Loucy (cell line): ENCODE measurements around the gene GEMIN7.

ENCODE experiments used
- H2AFZ ChIP-seq: fragments of 200-600 bp; sonication (generic); 2 replicates; pipeline ENCODE4 v1.6.0; 2016; ENCODE audit warnings: antibody characterized with exemption, mild to moderate bottlenecking, low read length, moderate library complexity
- H3F3A ChIP-seq: fragments of 200-600 bp; 2 replicates; pipeline ENCODE4 v1.6.0; 2016; ENCODE audit warnings: antibody characterized with exemption, low read depth, mild to moderate bottlenecking
- H3K27me3 ChIP-seq: fragments of 200-600 bp; sonication (generic); 2 replicates; pipeline ENCODE4 v1.6.1; 2014; ENCODE audit warnings: low read length, mild to moderate bottlenecking; ENCODE audit not compliant: insufficient read depth, poor library complexity, severe bottlenecking
- H3K36me3 ChIP-seq: fragments of 200-600 bp; sonication (generic); 2 replicates; pipeline ENCODE4 v1.6.1; 2016; ENCODE audit warnings: low read length; ENCODE audit not compliant: insufficient read depth
- H3K4me1 ChIP-seq: fragments of 200-600 bp; sonication (generic); 2 replicates; pipeline ENCODE4 v1.5.1; 2014; ENCODE audit warnings: low read length, mild to moderate bottlenecking; ENCODE audit not compliant: insufficient read depth, poor library complexity, severe bottlenecking
- H3K4me2 ChIP-seq: fragments of 200-600 bp; sonication (generic); 2 replicates; pipeline ENCODE4 v1.6.0; 2014; ENCODE audit warnings: antibody characterized with exemption, low read length, low read depth, mild to moderate bottlenecking; ENCODE audit not compliant: poor library complexity, severe bottlenecking
- H3K4me3 ChIP-seq: fragments of 200-600 bp; sonication (generic); 2 replicates; pipeline ENCODE4 v1.5.1; 2014; ENCODE audit warnings: low read length, mild to moderate bottlenecking, mixed read lengths; ENCODE audit not compliant: poor library complexity, severe bottlenecking
- H3K79me2 ChIP-seq: fragments of 200-600 bp; sonication (generic); 2 replicates; pipeline ENCODE4 v1.6.1; 2014; ENCODE audit warnings: low read length; ENCODE audit not compliant: insufficient read depth
- H3K9ac ChIP-seq: fragments of 200-600 bp; sonication (generic); 2 replicates; pipeline ENCODE4 v1.6.0; 2014; ENCODE audit warnings: mild to moderate bottlenecking, low read depth, low read length, moderate library complexity; ENCODE audit not compliant: poor library complexity, severe bottlenecking
- H3K9me2 ChIP-seq: fragments of 200-600 bp; sonication (generic); replicated peaks from 2 replicates; pipeline ENCODE4 v1.6.1; 2016; ENCODE audit warnings: low read depth, low read length, mixed read lengths
- H3K9me3 ChIP-seq: fragments of 200-600 bp; sonication (generic); 2 replicates; pipeline ENCODE4 v1.6.1; 2014; ENCODE audit warnings: mild to moderate bottlenecking, antibody characterized with exemption, low read length, low read depth; ENCODE audit not compliant: insufficient read depth
- H4K20me1 ChIP-seq: fragments of 200-600 bp; sonication (generic); 2 replicates; pipeline ENCODE4 v1.6.0; 2014; ENCODE audit warnings: antibody characterized with exemption, low read length, mild to moderate bottlenecking; ENCODE audit not compliant: insufficient read depth, poor library complexity, severe bottlenecking
- EZH2phosphoT487 ChIP-seq: fragments of 200-600 bp; IDR thresholded peaks from 2 replicates; pipeline ENCODE4 v1.6.1; 2018; ENCODE audit warnings: antibody characterized with exemption, mild to moderate bottlenecking, moderate library complexity, borderline replicate concordance
- TF ChIP-seq, protein P1 (sequence below): fragments of 200-600 bp; sonication (generic); conservative IDR thresholded peaks from 2 replicates; pipeline ENCODE4 v1.5.1; 2014; ENCODE audit warnings: mild to moderate bottlenecking, antibody characterized with exemption, low read length

GEMIN7 gene

GRCh38 chr19:45125975-45126493, 47.0 kb downstream of the GEMIN7 start:
- H3K4me1 ChIP-seq: no peaks in the 10 kb centered on the region
- peaks cover 11% of the 10 kb centered on the region for H4K20me1 ChIP-seq
- H2AFZ ChIP-seq: no peak overlapping the region
- TF ChIP-seq, protein P1, sequence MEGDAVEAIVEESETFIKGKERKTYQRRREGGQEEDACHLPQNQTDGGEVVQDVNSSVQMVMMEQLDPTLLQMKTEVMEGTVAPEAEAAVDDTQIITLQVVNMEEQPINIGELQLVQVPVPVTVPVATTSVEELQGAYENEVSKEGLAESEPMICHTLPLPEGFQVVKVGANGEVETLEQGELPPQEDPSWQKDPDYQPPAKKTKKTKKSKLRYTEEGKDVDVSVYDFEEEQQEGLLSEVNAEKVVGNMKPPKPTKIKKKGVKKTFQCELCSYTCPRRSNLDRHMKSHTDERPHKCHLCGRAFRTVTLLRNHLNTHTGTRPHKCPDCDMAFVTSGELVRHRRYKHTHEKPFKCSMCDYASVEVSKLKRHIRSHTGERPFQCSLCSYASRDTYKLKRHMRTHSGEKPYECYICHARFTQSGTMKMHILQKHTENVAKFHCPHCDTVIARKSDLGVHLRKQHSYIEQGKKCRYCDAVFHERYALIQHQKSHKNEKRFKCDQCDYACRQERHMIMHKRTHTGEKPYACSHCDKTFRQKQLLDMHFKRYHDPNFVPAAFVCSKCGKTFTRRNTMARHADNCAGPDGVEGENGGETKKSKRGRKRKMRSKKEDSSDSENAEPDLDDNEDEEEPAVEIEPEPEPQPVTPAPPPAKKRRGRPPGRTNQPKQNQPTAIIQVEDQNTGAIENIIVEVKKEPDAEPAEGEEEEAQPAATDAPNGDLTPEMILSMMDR: peak; percentile 84
- TF ChIP-seq EZH2phosphoT487: no peak
- no peaks in the 10 kb centered on the region; the same call in 1 of the 2 replicates for H3K36me3 ChIP-seq
- H3K9ac ChIP-seq: no peak overlapping the region
- H3K79me2 ChIP-seq: peaks cover 58% of the 10 kb centered on the region
- H3F3A ChIP-seq: no peaks in the 10 kb centered on the region
- H3K4me2 ChIP-seq: no peak overlapping the region
- no peak overlapping the region for H3K4me3 ChIP-seq
- H3K9me3 ChIP-seq: no peaks in the 10 kb centered on the region
- H3K27me3 ChIP-seq: no peaks in the 10 kb centered on the region
- no peaks in the 10 kb centered on the region for H3K9me2 ChIP-seq

DNA sequence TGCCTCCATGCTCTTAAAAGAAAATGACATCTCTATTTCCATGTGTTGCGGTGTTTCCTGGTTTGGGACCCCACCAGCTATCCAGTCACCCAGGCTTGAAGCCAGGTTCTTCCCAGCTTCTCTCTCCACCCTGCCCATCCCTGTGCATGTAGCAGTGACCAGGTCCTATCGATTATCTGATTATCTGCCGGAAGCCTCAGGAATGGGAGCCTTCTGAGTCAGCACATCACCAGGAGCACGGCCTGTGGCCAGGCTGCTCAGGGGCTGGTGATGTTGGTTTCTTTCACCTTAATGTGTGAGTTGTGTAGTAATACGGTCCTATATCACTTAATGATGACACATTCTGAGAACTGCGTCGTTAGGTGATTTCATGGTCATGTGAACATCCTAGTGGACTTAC, 47.6 kb downstream of the GEMIN7 start:
- peaks cover 55% of the 10 kb centered on the region for H3K79me2 ChIP-seq
- TF ChIP-seq, protein P1: no peak
- TF ChIP-seq EZH2phosphoT487: no peak

GRCh38 chr19:45128146-45128545, 49.1 kb downstream of the GEMIN7 start:
- Histone ChIP-seq H4K20me1 (peaks cover 7% of the 10 kb centered on the region), H3K9ac (no peak overlapping the region), H3F3A (no peaks in the 10 kb centered on the region), H3K79me2 (peaks cover 43% of the 10 kb centered on the region), H3K4me1 (no peaks in the 10 kb centered on the region), H3K9me2 (no peaks in the 10 kb centered on the region), H3K27me3 (no peaks in the 10 kb centered on the region), H2AFZ (no peak overlapping the region), H3K36me3 (no peaks in the 10 kb centered on the region; the same call in 1 of the 2 replicates), H3K9me3 (no peaks in the 10 kb centered on the region), H3K4me2 (no peak overlapping the region), H3K4me3 (no peak overlapping the region)
- TF ChIP-seq EZH2phosphoT487: no peak
- TF ChIP-seq, protein P1: no peak

More for the DNA sequence above, 47.6 kb downstream of the GEMIN7 start:
- H3K9ac ChIP-seq: no peak overlapping the region
- H3K9me3 ChIP-seq: no peaks in the 10 kb centered on the region
- no peak overlapping the region for H2AFZ ChIP-seq
- H3K36me3 ChIP-seq: no peaks in the 10 kb centered on the region; the same call in 1 of the 2 replicates
- H3F3A ChIP-seq: no peaks in the 10 kb centered on the region
- no peak overlapping the region for H3K4me2 ChIP-seq
- no peaks in the 10 kb centered on the region for H3K9me2 ChIP-seq
- H3K4me3 ChIP-seq: no peak overlapping the region
- peaks cover 8% of the 10 kb centered on the region for H4K20me1 ChIP-seq
- H3K27me3 ChIP-seq: no peaks in the 10 kb centered on the region
- no peaks in the 10 kb centered on the region for H3K4me1 ChIP-seq
